HK-2 (cell line): ENCODE results near the gene NFAT5.

Experiments
- DNase-seq: peaks from one replicate; pipeline ENCODE4 v3.0.0-alpha.2; 2018; ENCODE audit not compliant: unreplicated experiment

NFAT5 gene

DNA sequence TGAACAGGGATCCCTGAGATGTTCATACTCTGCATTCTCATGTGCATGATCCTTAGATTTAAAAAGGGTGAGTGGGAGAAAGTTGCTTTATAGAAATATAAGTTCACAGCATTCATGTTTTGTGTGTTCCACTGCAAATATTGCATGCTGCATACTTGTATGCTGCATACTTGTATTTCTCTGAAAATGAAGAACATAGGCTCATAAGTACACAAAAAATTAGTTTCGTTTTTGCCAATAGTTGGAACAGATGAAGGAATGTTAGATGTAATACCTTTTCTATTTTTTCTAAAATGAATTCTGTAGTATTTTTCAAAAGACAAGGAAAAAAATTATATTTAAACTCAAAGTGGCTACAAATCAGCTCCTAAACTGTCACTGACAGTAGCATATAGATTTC is 79.0 kb downstream of the NFAT5 start:
- no peak for DNase-seq

DNA sequence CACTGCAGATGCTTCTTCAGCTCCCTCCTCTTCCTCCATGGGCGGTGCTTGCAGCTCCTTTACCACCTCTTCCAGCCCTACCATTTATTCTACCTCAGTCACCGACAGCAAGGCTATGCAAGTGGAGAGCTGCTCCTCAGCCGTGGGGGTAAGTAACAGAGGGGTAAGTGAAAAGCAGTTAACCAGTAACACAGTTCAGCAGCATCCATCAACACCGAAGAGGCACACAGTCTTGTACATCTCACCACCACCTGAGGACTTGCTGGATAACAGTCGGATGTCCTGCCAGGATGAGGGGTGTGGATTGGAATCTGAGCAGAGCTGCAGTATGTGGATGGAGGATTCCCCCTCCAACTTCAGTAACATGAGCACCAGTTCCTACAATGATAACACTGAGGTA is 81.3 kb downstream of the NFAT5 start:
- DNase-seq = no peak

DNA sequence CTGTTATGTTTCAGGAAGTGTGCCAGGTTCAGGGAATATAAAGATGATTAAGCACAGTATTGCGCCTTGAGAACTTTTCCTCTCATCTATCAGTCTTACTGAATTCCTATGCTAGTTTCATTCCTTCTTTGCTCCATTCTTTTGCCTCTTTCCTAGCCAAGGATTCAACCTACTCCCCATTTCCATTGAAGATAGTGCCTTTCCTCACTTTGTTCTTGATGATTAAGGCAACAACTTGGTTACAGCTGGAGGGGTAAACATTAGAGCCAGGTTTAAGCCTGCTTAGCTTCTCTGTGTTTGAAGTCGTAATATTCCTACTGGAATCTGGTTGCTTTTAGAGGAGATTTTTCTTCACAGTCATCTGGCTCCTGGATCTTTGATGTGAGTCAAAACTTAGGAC is 85.5 kb downstream of the NFAT5 start:
- DNase-seq = no peak

DNA sequence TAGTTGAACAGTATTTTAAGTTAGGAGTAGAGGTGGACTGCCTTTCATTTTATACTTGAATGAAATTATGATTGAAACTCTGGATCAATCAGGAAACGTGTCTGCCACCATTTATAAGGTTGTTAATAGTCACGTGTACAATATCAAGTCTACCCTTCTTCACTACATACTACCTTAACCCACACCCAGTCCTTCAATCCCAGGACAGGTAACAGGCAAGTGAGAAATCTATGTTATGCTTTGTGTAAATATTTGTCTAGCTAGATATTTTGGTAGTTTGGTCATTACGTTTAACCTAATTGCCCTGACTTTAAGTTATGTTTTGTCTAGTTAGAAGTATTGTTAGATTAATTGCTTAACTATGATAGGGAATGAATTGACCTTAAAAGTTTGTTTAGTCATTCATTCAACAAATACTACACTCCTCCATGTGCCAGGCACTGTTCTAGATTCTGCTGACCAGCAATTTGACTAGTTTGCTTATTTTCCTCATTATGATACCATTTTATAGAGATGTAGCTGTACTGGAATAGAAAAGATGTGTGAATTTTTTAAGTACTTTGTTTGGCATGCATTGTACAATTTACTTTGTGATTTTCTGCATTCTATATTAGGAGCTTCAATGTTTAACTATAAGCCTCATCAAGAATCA is 88.6 kb downstream of the NFAT5 start:
- no peak for DNase-seq

DNA sequence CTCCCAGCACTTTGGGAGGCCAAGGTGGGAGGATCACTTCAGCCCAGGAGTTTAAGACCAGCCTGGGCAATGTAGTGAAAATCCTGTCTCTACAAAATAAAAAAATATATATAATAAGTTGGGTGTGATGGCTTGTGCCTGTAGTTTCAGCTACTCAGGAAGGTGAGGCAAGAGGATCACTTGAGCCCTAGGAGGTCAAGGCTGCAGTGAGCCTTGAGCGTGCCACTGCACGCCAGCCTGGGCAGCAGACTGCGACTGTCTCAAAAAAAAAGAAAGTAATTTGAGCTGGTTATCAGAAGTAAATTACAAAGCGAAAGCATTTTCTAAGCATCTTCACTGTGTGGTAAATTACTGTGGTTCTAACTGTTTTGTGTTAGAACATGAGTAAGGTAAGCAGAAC is 94.4 kb downstream of the NFAT5 start:
- no peak for DNase-seq

DNA sequence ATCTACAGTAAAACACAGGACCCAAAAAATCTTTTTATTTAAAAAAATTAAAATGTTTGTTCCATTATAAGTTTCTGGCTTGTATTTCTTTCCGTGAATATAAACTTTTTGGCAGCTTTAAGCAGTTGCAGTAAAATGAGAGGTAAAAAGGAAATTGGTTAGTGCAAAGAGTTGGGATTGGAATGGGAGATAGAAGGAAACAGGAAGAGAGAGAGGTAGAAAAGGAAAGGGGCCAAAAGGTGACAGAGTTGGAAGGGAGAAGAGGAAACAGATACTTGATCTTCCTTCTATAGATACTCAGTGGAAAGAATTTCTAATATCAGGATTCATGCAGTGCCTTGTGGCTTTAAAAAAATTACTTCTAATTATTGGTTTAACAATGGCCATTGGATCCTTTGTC is 97.1 kb downstream of the NFAT5 start:
- no peak for DNase-seq

DNA sequence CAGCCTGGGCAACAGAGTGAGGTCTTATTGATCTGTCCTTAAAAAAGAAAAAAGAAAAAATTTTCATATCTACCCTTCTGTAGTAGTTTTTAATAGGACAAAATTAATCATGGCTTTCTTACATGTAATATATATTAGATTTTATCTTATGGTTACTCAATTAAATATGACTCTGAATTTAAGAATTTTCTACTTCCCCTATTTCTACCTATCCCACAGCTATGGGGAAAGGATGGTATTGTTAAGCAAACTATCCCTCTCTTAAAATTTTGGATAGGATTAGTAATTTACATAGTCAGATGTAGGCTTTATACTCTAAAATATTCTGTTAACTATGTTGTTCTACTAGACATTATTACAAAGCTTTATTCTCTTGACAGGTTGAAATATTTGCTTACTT is 98.1 kb downstream of the NFAT5 start:
- DNase-seq = no peak

DNA sequence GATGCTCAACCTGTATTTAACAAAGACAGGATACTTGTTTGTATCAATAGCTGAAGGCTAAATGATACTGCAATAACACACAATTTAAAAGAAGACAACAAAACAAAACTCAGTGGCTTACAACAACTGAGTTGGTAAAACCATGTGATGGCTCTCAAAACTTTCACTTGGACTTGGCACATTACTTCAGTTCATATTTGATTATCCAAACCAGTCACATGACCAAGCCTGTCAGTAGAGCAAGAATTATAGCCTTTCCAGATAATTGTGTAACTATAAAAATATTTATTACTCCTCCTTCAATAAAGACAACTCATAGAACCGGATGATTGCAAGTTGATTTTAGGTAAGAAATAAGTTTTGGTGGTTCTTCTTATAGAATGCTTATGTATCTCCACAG is 103.8 kb downstream of the NFAT5 start:
- DNase-seq = no peak

DNA sequence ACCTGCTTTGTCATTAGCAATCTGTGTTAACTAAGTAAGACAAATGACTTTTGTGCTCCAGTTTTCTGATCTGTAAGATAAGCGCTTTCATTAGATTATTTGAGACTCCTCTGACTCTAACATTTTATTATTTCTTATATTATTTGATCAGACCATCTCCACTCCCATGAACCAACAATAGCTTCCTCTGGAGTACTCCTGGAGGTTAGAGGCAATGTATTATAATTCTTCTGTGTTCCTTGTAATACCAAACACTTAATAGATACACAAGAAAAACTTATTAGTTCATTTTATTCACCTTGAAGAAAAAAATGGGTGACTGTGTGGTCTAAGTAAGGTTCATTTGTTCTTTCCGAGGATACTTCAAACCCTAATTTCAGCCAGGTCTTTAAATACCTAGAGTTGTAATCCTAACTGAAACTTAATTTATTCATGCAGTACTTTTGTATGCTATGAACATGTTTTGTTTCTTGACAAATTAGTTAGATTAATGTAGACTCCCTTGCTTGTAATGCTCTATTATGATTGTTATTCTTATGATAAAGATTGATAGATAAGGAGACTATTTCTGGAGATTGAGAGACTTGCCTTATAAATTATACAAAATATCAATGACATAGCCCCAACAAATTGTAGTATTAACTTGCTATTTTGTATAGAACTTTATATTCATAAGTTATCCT is 106.7 kb downstream of the NFAT5 start:
- no peak for DNase-seq

DNA sequence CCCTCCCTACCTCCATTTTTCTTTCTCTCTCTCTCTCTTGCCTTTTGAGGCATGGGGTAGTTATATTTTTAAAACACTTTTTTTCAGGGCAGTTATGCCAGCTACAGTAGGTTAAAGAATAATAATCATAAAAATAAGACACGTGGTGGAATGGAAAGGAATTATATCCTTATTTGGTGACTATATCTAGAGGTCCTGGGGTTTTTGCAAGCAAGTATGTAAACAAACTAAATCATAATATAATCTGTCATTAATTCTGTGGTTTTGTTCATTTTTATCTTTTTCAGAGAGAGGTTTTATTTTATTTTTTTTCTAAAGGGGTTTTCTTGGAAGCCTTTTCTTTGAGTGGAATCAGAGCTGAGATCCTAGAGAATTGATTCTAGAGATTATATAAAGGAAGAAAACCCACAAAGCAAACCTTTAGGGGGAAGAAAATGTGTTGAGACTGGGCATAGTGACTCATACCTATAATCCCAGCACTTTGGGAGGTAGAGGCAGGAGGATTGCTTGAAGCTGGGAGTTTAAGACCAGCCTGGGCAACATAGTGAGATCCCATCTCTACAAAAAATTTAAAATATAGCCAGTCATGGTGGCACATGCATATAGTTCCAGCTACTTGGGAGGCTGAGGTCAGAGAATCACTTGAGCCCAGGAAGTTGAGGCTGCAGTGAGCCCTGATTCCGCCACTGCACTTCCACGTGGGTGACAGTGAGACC is 107.4 kb downstream of the NFAT5 start:
- DNase-seq = no peak

DNA sequence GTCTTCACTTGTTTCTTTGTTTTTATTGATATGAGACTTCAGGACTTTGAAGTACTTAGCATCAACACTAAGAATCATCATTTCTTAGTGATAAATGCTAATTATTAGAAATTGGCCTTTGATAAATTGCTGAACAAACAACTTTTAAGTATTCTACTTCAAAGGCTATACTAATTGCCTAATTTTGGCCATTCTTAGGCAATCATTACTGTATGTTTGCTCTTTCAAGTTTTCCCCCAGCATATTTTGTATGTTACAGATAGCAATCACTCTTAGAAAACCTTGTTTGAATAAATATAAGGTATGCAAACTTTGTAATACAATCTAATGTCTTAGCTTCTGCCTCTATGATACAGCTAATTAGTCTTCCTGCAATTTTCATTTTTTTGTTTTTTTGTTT is 114.6 kb downstream of the NFAT5 start:
- no peak for DNase-seq

DNA sequence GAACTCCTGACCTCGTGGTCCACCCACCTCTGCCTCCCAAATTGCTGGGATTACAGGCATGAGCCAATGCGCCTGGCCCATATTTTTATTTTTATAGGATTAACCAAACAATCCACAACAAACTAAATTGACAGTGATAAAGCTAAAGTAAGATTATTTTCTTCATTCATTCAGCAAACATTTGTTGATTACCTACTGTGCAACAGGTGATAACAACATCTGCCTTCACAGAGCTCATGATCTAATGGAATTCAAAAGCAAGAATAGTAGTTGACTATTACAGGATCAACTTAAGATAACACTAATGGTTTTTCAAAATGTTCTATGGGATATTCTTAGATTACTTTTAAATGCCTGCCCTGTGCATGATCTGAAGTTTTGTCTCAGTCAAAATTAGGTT is 122.8 kb downstream of the NFAT5 start:
- no peak for DNase-seq

DNA sequence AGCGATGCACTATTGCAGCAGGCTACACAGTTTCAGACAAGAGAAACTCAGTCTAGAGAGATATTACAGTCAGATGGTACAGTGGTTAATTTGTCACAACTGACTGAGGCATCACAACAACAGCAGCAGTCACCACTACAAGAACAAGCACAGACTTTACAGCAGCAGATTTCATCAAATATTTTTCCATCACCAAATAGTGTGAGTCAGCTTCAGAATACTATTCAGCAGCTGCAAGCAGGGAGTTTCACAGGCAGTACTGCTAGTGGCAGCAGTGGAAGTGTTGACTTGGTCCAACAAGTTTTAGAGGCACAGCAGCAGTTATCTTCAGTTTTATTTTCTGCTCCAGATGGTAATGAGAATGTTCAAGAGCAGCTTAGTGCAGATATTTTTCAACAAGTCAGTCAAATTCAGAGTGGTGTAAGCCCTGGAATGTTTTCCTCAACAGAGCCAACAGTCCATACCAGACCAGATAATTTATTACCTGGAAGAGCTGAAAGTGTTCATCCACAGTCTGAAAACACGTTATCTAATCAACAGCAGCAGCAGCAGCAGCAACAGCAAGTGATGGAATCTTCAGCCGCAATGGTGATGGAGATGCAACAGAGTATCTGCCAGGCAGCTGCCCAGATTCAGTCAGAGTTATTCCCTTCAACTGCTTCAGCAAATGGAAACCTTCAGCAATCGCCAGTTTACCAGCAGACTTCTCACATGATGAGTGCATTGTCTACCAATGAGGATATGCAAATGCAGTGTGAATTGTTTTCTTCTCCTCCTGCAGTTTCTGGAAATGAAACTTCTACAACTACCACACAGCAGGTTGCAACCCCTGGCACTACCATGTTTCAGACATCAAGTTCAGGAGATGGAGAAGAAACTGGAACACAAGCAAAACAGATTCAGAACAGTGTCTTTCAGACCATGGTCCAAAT is 126.5 kb downstream of the NFAT5 start:
- DNase-seq = no peak

DNA sequence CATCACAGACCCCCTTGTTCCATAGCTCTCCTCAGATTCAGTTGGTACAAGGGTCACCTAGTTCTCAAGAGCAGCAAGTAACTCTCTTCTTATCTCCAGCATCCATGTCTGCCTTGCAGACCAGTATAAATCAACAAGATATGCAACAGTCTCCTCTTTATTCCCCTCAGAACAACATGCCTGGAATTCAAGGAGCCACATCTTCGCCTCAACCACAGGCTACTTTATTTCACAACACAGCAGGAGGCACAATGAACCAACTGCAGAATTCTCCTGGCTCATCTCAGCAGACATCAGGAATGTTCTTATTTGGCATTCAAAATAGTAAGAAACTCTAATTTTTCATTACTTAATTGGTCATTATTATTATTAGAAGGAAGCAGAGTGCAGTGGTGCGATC is 128.2 kb downstream of the NFAT5 start:
- no peak for DNase-seq

DNA sequence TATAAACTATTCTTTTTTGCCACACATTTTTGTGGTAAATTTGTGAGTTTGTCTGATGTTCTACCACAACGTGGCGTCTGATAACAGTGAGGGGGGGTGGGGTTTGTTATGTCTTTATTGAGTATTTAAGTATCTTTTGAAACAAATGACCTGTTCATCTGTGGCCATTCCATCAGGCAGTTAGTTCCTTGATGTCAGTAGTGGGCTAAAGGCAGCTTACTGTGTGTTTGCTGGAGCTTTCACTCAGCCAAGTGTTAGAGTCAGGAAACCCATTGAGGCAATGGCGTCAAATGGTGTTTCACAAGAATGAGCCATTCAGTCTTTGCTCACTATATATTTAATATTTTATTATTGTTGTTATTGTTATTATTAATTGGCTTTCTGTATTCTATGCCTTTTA is 132.6 kb downstream of the NFAT5 start:
- no peak for DNase-seq

DNA sequence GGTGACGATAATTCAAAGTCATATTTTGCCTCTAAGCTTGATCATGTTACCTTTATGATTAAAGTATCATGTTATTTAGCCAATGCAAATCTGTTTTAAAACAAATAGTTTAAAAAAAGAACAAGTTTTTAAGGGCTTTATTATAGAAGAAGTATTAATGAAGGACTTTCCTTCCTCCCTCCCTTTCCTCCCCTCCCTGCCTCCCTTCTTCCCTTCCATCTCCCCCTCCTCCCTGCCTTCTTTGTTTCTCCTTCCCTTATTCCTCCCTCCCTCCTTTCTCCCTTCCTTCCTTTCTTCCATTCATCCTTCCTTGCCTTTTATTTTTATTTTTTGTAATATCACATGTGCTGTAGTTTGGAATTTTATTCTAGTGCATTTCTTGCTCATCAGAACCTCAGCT is 134.1 kb downstream of the NFAT5 start:
- DNase-seq = no peak

DNA sequence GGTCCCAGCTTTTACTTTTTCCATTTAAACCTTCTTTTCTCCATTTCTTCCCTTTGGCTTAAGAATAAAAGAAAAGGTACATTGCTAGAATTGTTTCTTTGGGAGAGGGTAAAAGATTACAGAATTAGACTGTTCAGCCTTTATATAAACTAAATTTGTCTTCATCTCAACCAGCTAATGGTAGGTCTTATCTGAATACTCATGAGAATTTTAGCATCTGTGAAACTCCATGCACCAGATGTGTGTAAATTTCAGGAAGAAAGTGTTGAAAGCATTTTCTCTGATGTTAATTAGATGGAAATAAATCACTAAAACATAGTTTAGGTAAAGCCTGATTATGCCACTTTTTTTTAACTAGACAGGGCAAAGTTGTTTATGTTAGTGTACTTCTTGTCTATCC is 135.7 kb downstream of the NFAT5 start:
- DNase-seq = no peak

DNA sequence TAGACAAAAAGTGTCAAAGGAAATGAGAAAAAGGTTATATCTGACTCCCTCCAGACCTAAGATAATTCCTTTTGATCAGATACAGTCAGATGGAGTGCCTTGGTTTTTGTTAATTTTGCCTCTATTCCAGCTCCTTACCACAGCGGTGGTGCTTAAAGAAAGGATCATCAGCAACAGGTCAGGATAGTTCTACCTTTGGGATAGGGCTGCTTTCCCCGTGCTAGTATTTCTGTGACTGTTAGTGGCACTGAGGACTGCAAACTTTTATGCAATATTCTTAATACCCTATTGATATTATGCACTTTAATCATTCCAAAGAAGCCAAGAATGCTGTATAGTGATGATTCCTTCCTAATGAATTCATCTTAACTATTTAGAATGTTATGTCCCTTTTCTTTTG is 136.1 kb downstream of the NFAT5 start:
- no peak for DNase-seq

DNA sequence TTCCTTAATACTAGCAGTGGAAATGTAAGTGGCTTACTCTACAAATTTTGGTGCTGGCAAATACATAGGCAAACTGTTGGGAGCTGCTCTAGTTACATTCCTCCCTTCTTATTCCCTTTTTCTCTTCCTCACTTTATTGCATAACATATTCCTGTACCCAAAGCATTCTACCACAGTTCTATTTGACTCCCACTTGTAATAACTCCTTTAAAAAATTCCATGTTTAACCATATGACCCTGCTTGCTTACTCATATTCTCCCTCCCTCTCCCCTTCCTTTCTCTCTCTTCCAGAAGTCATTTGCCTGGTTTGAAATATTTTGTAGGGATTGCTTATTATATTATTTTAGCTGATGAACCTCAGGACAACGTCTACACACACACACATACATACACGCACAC is 137.9 kb downstream of the NFAT5 start:
- DNase-seq = no peak

DNA sequence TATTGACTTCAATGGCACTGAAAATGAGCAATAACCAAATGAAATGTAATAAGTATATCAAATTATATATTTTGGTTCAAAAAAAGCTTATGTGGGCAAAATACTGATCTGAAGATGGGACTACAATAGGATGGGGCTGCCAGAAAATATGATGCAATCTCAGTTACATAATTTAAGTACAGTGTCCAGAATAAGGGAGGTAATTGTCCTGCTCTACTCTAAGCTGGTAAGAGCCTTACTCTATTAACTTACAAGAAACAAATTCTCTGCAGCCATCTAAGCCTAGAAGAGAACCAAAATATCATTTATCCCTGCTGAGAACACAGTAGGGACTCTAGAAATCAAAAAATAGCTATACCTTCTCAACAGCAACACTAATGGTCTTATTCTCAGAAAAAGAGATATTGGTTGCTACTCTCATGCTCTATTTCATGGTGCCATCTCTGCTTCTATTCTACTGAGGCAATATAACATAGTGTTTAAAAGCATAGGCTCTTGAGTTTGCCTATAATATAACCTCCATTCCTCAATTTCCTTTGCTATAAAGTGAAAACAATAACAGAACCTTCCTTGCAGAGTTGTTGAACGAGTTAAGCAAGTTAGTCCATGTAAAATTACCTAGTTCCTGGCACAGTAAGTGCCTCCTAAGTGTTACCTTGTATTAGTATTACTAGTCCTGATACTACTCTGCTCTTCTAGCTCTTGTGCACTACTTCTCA is 140.6 kb downstream of the NFAT5 start:
- DNase-seq = no peak

DNA sequence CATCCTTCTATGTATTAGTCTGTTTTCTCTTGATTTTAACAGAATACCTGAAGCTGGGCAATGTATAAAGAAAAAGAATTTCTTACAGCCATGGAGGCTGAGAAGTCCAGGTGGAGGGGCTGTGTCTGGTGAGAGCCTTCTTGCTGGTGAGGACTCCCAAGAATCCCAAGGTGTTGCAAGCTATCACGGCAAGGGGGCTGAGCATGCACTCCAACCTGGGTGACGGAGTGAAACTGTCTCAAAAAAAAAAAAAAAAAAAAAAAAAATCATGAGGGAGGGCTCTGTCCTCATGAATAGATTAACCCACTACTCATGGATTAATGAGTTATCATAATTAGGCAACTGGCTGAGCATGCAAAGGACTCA is 141.2 kb downstream of the NFAT5 start:
- no peak for DNase-seq
